ENCODE measurements around the gene PSMC5.

PSMC5 gene

DNA sequence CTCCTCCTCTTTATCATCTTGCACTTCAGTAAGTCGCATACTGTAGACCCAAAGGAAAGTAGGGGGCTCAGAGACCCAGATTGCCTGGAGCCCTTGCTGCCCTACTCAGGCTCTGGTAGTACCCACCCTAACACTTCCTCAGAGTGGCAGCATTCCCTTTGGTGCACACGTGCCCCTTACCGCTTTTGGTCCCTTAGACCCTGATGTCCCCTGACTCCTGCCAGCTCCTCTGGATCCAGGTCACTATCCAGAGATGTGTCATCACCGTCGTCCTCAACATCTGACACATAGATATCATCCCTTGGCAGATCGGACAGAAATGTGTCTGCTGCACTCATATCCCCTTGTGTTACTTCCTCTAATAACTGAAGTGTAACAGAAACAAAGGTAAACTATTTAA is 5.4 kb upstream of the PSMC5 start:
- FAIRE-seq, result no peak

DNA sequence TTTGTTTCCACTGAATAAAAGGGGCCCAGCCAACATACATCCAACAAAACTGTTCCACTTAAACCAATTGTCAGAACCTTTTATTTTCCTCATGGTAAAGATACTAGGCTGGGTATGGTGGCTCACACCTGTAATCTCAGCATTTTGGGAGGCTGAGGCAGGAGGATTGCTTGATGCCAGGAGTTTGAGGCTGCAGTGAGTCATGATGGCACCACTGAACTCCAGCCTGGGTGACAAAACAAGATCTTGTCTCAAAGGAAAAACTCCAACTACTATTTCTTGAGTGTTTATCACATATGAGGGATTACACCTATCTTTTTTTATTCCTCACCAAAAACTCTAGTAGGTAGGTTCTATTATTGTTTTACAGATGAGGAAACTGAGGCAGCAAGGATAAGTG is 4.7 kb upstream of the PSMC5 start:
- no peak for FAIRE-seq

DNA sequence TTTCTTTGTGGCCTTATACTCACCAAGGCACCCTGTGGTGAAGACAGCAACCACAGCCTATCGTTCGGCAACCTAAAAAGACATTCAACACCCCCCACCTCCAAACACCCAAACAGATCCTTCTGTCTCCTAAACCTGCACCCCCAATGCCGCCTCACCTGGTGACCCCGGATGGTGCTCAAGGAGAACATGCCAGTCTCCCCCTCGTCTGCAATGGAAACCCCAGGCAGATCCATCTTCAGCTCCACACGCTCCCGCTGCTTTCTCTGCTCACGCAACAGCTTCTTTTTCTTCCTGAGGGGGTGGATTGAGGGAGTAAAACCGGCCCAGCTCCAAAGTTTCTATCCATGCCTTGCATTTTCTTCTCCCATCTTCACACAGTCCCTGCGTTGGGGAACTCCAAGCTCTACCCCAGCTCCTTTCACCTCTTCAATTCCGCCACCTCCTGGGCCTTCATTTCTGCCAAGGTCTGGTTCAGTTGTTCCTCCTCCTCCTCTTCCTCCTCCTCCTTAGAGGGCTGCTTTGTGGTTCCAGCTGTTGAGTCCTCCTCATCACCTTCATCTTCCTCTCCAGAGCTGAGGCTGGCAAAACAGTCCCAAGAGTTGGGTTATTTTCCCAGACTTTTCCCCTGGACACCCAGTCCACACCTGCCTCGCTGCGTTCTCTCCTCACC is 3.4 kb upstream of the PSMC5 start:
- FAIRE-seq, result no peak

DNA sequence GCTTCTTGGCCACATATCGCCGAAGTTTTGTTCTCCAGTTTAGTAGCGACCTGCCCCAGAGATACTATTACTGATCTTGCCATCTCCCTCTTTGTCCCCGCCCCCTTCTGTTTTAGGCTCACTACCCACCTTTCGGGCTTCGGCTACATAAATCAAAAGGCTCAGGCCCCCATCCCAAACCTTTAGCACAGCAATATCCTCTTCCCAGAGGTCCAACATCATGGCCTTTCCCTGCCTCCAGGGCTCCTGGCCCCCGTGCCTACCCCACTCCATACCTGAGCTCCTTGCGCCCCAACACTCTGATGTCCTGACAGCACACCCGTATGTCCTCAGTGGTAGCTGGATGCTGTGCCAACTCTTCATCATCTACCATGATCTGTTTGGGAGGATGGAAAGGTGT is 2.9 kb upstream of the PSMC5 start:
- FAIRE-seq, result no peak

DNA sequence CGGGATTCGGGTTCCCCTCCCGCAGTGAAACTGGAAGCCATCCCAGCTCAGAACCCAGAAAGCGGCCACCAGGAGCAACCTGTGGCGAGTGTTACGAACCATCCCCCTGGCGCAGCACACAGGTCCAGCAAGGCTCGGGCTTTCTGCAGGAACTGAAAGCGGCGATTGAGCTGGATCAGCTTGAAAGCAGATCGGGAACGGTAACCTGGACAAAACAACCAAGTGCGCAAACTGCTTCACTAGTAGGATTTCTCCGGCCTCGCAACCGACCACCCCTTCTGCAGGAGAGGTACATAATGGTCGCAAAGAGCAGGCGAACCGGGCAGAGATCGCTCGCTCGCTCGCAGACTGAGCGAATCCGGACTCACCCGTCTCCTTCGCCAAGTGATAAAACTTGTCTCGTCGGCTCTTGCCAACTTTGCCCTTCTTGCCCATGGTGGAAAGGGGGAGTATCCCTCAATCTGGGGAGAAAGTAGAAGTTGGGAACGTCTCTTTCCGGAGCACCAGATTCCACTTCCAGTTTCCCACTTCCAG is 696 bp upstream of the PSMC5 start:
- FAIRE-seq, result no peak

DNA sequence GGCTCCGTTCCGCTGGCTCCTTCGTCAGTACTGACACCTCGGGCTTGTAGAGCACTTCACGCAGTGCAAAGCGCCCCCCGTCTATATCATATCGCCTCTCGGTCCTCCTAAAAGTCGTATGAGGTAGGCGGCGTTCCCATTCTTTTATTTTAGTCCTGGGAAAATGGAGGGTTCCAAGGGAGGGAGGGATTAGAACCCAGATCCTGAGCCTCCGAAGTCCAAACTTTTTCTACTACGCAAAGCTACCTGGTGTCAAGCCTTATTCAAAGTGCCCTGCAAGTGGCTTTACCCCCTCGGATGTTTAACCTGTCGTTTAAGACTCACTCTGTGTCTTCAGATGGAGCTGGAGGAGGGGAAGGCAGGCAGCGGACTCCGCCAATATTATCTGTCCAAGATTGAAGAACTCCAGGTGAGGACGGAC is 580 bp downstream of the PSMC5 start:
- FAIRE-seq, result no peak

DNA sequence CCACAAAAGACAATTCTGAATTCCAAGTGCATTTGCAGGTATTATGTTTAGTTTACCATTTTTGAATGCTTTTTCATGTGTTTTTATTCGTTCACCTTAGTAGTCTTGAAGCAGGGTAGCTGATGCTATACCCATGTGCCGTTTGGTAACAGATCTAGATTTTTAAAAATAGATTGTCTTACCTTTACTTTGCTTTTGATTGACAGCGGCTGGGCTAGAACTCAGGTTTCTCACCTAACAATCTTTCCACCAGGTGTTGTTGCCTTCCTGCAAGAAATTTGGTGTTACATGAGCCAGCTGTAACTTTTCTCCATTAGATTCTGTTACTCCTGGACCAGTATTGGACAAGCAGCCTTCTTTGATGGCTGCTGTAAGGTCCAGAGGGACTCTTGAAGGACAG is 1.7 kb downstream of the PSMC5 start:
- no peak for FAIRE-seq

DNA sequence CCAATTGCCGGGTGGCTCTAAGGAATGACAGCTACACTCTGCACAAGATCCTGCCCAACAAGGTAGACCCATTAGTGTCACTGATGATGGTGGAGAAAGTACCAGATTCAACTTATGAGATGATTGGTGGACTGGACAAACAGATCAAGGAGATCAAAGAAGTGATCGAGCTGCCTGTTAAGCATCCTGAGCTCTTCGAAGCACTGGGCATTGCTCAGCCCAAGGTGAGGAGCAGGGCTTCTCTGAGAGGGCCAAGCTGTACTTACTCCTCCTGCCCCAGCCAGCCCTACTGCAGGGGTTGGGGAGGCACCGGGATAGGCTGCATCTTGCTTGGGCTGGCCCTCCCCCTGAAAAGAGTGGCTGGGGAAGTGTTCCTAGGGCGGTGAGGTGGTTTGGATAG is 3.0 kb downstream of the PSMC5 start:
- no peak for FAIRE-seq

DNA sequence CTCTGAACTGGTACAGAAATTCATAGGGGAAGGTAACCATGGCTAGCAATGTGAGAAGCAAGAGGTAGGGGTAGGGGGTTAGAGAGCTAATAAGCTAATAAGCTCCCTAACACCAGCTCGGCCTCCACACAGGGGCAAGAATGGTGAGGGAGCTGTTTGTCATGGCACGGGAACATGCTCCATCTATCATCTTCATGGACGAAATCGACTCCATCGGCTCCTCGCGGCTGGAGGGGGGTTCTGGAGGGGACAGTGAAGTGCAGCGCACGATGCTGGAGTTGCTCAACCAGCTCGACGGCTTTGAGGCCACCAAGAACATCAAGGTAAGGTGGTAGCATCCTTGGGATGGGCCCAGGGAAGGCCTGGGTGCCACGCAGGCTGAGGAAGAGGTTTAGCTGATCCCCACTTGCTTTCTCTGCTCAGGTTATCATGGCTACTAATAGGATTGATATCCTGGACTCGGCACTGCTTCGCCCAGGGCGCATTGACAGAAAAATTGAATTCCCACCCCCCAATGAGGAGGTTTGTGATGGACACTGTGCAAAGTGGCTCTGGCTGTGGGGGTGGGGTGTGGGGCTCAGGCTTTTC is 3.8 kb downstream of the PSMC5 start:
- FAIRE-seq, result no peak

DNA sequence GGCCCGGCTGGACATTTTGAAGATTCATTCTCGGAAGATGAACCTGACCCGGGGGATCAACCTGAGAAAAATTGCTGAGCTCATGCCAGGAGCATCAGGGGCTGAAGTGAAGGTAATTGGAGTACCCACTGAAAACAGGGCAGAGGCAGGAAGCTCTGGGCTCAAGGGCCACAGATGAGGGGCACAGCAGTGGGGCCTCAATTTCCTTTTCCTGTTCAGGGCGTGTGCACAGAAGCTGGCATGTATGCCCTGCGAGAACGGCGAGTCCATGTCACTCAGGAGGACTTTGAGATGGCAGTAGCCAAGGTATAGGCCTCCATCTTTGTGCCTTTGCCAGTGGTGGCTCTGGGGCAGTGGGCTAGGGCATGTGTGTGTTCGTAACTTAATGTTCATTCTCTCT is 4.3 kb downstream of the PSMC5 start:
- FAIRE-seq, result no peak

DNA sequence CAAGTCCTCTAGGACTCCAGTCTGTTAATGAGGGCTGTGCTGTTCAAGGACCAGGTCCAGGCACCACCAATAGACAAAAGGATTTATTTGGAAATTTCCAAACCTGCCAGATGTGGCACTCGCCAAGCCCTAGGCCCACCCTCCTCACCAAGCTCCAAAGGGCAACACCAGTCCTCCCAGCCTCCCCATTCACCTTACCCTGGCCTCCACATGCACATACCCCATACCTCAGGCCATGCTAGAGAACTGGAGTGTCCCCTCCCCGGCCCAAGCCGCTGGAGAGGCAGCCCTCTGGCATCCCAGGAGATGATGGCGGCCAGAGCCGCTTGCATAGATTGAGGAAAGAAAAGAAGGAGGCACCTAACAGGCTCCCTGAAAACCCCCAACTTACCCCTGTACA is 4.8 kb downstream of the PSMC5 start:
- no peak for FAIRE-seq

DNA sequence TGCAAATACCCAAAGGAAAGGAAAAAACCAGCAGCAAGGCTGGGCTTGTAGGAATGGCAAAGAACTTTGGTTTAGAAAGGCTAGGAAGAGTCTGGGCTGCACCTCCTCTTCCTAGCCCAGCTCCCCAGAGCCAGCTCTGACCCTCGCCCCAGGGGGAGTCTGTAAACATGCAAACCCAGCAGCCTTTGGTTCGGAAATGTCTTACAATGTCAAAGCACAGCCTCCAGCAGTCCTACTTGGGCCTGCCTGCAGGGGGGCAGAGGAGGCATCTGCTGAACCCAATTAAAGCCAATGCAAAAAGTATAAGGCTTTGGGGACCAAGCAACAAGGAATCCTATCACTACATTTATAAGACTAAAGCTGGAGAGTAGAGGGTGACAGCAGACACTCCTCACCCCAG is 5.2 kb downstream of the PSMC5 start:
- no peak for FAIRE-seq

DNA sequence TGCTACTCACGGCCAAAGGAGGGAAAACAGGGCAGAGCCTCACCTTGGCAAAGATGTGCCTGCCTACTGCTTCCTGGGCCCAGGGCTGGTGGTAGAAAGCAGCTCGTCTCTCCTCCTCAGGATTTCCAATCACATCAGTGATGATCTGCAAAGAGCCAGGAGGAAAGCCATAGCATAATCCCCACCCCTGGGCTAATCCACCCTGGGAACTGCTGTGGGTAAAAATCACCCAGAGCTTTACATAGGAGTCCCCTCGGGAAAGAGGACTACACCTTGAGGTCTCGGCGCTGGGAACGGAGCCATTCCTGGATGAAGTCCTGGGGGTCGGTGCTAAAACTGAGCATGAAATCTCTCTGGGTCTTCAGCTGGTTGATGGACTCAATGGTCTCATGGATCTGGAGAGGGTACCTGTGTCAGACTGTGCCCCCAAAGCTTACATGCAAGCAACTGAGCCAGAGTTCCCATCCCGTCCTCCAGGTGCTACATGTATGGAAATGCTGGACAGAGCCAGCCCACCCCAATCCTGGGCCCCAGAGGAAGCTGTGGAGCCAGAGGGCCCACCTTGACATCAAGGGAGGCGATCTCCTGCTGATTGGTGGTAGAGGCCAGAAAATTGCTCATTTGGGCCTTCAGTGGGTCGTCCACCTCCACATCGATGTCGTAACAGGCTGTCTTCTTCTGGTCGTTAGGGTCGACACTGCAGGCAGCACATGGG is 6.0 kb downstream of the PSMC5 start:
- FAIRE-seq, result no peak

DNA sequence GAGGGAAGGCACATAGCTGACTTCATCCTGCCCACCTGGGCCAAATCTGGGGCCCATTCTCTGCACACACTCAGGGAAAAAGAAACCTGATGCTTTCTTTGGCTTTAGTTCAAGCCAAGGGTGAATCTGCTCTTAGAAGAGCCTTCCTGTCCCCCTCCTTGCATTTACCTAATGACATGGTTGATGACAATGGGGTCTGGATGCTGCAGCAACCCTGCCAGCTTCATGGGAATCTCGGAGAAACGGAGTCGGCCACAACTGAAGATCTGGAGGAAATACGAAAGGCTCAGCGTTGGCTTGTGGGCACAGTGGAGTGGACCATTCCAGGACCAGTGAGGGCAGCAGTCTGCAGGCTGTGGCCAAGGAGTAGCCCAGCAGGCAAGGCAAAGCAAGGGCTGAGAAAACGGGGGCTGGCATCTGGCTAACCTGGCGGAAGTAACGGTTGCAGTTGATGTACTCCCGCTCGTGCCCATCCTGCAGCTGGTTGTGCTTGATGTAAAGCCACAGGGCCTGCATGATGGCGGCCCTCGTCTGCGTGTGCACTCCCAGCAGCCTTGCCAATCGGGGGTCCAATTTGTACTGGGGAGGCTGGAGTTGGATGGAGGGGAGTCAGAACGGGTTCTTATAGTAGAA is 6.6 kb downstream of the PSMC5 start:
- no peak for FAIRE-seq

DNA sequence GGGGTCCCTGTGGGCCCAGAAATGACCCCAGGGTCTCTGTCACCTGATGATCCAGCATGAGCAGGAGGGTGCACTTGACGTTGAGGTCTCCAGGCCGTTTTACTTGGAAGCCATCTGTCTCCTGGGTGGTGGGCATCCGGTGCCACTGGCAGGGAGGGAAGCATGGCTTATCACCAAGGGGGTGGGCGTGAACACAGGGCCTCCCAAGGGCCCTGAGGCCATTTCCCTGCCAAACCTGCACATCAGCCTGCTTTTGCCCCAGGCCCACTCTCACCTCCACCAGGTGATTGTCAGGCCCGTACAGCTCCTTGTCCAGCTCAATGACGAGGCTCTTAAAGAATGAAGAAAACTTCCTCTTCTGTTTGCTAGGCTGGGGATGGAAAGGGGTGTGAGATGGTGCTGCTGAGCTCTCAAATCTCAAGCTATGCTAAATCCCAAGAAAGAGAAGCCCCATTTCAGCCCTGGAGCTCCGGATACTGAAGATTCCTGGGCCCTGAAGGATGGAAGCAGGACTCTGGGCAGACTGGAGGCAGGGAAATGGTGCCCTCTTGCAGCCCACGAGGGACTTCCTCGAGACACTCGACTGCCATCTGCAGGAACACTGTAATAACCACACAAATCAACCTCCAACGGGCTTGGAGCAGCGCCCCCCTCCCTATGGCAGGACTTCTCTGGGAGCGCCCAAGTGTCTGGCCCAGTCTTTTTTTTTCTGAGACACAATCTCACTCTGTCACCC is 7.4 kb downstream of the PSMC5 start:
- peak; percentile 60 for FAIRE-seq

DNA sequence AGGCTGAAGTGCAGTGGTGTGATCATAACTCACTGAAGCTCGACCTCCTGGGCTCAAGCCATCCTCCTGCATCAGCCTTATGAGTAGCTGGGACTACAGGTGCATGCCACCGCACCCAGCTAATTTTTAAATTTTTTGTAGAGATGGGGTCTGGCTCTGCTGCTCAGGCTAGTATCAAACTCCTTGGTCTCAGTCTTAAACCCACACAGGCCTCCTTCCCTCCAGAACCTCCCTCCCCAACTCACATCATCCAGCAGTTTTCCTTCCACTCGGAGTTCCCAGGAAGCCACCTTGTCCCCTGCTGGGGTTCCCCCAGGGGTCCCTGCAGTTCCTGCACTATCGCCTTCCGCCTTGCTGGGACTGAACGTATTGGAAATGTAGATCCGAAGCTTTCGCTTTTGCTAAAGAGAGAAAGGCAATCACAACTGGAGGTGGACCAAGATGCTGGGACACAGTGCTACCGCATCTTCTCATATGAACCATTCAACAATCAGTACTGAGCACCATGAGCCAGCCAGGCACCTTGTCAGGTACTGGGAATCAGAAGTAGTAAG is 8.0 kb downstream of the PSMC5 start:
- FAIRE-seq, result no peak

DNA sequence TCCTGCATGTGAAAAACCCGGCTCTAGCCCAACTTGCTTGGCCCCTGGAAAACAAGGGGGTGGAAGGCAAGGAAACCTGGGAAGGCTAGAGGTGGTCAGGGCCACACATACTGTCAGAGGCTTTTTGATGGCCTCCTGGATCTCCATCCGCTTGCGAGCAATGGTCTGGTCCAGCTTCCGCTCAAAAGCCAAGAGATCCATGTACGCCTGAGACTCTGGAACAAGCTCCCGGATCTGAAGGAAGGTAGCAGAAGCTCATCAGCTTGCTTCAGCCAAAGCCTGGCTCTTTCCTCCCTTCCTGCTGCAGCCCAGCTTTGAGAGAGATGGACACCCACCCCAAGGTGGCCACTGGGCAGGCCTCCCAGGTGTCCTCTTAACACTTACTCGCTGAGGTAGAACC is 9.6 kb downstream of the PSMC5 start:
- no peak for FAIRE-seq

DNA sequence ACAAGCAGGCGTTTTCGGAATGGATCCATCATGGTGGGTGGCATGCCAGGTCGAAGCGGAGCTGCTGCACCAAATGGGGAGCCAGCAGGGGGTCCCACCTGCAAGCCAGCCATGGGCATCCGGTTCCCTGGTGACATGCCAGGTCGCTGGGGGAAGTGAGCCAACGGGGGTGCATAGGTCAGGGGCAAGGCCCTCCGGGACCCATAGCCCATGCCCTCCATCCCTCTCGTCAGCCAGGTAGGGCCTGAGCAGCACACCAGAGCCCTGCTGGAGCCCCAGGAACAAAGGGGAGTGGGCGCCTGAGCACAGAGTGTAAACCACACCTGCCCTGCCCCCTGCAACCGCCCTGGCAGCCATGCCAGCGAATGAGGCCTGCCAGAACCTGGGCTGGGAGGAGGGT is 10.2 kb downstream of the PSMC5 start:
- FAIRE-seq, result no peak

DNA sequence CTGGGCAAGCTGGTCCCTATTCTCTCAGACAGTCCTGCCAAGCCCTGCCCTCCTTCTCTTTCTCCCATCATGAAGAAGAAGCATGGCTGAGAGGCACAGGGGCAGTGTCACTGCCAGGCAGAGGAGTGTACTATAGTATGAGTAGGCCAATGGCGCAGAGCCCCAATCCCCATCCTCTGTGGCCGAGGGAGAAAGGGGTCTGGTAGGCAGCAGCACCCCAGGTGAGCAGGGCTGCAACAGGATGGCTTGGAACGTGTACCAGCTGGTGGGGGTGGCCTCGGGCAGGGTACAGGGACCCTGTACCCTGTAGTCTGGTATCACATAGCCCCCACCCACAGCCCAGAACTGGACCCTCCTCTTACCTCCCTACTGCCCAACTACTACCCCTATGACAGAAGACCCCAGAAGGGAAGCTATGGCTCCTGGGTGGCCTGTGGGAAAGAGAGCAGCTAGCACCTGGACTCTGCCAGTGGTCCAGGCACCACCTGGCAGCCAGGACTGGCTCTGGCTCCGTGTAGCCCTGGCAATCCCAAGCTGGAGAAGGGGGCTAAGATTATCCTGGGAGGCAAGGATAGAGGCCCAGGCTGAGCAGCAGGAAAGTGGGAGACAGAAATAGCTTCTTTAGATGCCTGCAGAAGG is 10.8 kb downstream of the PSMC5 start:
- FAIRE-seq, result no peak

DNA sequence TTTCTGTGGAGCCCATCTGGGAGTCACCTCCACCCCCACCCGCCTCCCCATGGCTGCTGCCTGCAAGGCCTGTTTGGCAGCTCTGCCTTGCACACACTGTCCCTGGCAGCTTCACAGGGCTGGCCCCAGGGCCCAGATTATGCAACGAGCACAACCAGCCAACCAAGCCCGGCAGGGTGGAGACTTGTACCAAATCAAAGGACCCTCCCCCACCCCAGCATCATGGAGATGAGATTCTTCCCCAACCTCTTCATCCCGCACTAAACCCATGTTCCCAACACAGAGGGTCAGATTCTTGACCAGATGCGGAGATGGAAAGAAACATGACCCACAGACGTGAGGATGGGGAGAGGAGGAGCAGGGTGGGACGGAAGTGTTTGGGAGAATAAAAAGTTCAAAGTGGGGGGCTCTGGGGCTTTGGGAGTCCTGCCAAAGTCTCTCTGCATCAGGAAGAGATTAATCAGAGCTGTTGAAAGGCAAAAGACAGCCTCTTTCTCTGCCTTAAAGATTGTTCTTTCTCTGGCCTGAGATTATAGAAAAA is 11.5 kb downstream of the PSMC5 start:
- FAIRE-seq, result no peak

DNA sequence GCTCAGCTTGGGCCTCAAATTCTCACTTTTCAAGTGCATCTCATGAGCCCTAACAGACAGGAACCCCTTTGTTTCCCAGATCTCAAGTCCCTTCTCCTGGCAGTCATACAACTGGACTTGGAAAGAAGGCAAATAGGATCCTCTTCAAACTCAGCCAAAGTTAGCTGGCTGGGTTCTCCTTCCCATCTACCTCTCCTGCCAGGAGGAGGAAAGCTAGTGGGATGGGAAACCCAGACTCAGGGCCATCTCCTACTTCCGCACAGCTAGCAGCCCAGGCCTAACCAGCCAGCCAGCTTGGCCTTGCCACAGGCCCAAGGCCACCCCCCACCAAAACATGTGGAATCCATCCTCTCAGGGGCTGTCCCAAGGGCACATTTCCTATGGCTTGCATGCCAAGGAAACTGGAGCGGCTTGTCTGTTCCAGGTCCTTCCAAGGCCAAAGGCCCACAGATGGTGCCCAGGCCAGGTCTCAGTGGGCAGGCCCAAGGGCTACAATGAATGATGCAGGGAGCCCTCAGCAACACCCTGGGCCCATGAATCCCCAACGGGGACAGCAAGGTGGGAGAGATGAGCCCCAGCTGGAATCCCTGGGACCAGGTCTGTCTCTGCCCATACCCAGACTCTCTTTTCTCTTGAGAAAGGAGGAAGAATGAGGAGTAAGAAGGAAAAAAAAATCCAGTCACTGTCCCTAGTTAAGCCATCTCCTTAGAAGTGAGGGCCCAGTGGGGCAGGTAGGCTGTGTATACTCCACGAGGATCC is 13.5 kb downstream of the PSMC5 start:
- no peak for FAIRE-seq
